Adipocyte (in vitro differentiated cells): ENCODE data around the gene NBAS.
A peak's percentile ranks its signal among the peaks of the same experiment; 100 is the strongest.
"Not testable (repeated sequence)": the region's sequence is repeated elsewhere in the genome, so short reads cannot be mapped to it uniquely, and the experiment has no call there.

Experiments
- DNase-seq: peaks from one replicate; pipeline ENCODE4 v3.0.0-alpha.2; 2015; ENCODE audit warnings: low read depth
- H3K27me3 ChIP-seq: replicated peaks from 2 replicates; pipeline ENCODE4 v1.7.0; 2013; ENCODE audit warnings: mild to moderate bottlenecking, low read length, moderate library complexity; ENCODE audit not compliant: control insufficient read depth, insufficient read depth
- H3K36me3 ChIP-seq: 2 replicates; pipeline ENCODE4 v1.7.0; 2013; ENCODE audit warnings: low read length, mild to moderate bottlenecking, moderate library complexity; ENCODE audit not compliant: control insufficient read depth, insufficient read depth, severe bottlenecking
- H3K4me1 ChIP-seq: 2 replicates; pipeline ENCODE4 v1.7.0; 2013; ENCODE audit warnings: mild to moderate bottlenecking, low read length, moderate library complexity; ENCODE audit not compliant: control insufficient read depth, insufficient read depth
- H3K4me3 ChIP-seq: 2 replicates; pipeline ENCODE4 v1.7.0; 2013; ENCODE audit warnings: mild to moderate bottlenecking, low read length, moderate library complexity
- H3K9ac ChIP-seq: 2 replicates; pipeline ENCODE4 v1.7.0; 2013; ENCODE audit warnings: mild to moderate bottlenecking, low read length, moderate library complexity
- H3K9me3 ChIP-seq: 2 replicates; pipeline ENCODE4 v1.7.0; 2013; ENCODE audit warnings: mild to moderate bottlenecking, low read length, moderate library complexity; ENCODE audit not compliant: control insufficient read depth

NBAS gene

GRCh38 chr2:15555760-15556193 lies 5.4 kb downstream of the NBAS start:
- DNase-seq, result no peak
- Histone ChIP-seq H3K9ac (no peak overlapping the region), H3K4me1 (peaks cover 10% of the 10 kb centered on the region), H3K9me3 (no peaks in the 10 kb centered on the region), H3K4me3 (no peak overlapping the region), H3K27me3 (no peaks in the 10 kb centered on the region), H3K36me3 (peaks cover 38% of the 10 kb centered on the region)

GRCh38 chr2:15554525-15555218 lies 6.5 kb downstream of the NBAS start:
- Histone ChIP-seq H3K4me1 (peaks cover 7% of the 10 kb centered on the region), H3K36me3 (peaks cover 44% of the 10 kb centered on the region), H3K9ac (no peak overlapping the region), H3K27me3 (no peaks in the 10 kb centered on the region), H3K9me3 (no peaks in the 10 kb centered on the region), H3K4me3 (no peak overlapping the region)
- DNase-seq, result peak; percentile 70

DNA sequence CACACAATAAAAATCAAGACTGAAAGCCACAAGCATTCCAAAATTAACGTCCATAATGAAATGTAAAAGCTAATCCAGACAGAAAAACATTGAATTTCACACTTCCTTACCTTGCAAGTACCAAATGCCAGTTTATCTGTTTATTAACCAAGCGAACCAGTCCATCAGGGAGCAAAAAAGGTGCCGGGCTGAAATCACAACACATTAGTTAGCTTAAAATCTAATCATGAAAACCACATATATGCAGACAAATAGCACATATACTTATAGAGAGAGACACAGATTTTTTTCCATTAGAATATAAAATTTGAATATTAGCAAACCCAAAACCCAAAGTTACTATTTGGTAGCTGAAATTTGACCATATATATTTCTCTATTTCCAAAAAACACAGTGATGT lies 7.2 kb downstream of the NBAS start:
- peaks cover 48% of the 10 kb centered on the region for H3K36me3 ChIP-seq
- no peaks in the 10 kb centered on the region for H3K27me3 ChIP-seq
- H3K9me3 ChIP-seq, result no peaks in the 10 kb centered on the region
- no peak for DNase-seq
- H3K4me3 ChIP-seq, result no peak overlapping the region
- H3K9ac ChIP-seq, result no peak overlapping the region
- H3K4me1 ChIP-seq, result peaks cover under 1% of the 10 kb centered on the region

GRCh38 chr2:15553519-15553918 lies 7.6 kb downstream of the NBAS start:
- H3K9me3 ChIP-seq, result no peaks in the 10 kb centered on the region
- H3K36me3 ChIP-seq, result peaks cover 53% of the 10 kb centered on the region
- DNase-seq, result no peak
- H3K4me1 ChIP-seq, result no peaks in the 10 kb centered on the region
- H3K27me3 ChIP-seq, result no peaks in the 10 kb centered on the region
- no peak overlapping the region for H3K4me3 ChIP-seq
- no peak overlapping the region for H3K9ac ChIP-seq

DNA sequence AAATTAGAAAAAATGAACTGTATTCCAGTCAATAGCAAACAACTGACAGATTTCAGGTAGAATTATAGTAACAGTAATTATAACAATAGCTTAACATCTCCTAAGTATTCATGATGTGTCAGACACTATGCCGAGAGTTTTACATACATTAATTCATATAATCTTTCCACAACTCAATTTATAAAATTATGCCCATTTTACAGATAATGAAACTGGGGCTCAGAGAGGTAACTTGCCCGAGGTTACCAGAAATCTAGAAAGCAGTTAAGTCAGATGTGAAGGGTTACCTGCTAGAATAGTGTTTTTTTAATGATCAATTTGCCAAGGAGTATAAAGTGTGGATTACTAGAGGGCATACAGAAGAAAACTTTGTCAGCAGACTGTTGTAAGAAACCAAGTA lies 12.2 kb downstream of the NBAS start:
- H3K4me1 ChIP-seq, result peaks cover 11% of the 10 kb centered on the region
- H3K27me3 ChIP-seq, result no peaks in the 10 kb centered on the region
- H3K9ac ChIP-seq, result no peak overlapping the region
- DNase-seq, result no peak
- peaks cover 44% of the 10 kb centered on the region for H3K36me3 ChIP-seq
- H3K9me3 ChIP-seq, result no peaks in the 10 kb centered on the region
- no peak overlapping the region for H3K4me3 ChIP-seq

- H3K9me3 ChIP-seq, result no peaks in the 10 kb centered on the region
- peaks cover 34% of the 10 kb centered on the region for H3K36me3 ChIP-seq
- no peak for DNase-seq
- H3K4me1 ChIP-seq, result peaks cover 11% of the 10 kb centered on the region
- H3K4me3 ChIP-seq, result no peak overlapping the region
- H3K9ac ChIP-seq, result no peak overlapping the region
- no peaks in the 10 kb centered on the region for H3K27me3 ChIP-seq
Measured at GRCh38 chr2:15547115-15547876, 13.8 kb downstream of the NBAS start.

DNA sequence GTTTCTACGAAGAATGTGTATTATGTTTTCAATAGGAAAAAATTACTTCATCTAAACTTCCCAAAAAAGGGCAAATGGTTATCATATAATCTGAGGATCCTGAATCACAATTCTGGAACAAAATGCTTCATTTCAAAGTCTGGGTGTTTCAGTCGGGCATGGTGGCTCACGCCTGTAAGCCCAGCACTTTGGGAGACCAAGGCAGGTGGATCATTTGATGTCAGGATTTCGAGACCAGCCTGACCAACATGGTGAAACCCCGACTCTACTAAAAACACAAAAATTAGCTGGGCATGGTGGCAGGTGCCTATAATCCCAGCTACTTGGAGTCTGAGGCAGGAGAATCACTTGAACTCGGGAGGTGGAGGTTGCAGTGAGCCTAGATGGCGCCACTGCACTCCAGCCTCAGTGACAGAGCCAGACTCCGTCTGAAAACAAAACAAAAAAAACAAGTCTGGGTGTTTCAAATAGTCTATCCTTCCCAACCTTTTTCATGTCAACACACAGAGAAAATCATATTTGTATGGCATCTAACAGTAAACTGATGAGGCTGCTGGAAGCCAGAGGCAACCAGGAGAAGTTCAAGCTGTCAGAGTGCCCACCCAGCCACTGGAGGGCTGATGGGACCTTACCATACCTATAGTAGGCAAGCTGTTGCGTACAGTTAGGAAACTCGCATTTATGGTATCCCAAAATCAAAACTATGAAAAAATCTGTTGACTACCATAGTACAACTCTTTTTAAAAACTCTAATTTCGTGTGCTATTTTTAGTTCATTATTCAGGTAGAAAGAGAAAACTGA lies 14.6 kb downstream of the NBAS start:
- no peaks in the 10 kb centered on the region for H3K9me3 ChIP-seq
- no peak overlapping the region for H3K4me3 ChIP-seq
- H3K4me1 ChIP-seq, result peaks cover 11% of the 10 kb centered on the region
- no peak overlapping the region for H3K9ac ChIP-seq
- DNase-seq, result no peak
- H3K27me3 ChIP-seq, result no peaks in the 10 kb centered on the region
- H3K36me3 ChIP-seq, result peaks cover 27% of the 10 kb centered on the region

DNA sequence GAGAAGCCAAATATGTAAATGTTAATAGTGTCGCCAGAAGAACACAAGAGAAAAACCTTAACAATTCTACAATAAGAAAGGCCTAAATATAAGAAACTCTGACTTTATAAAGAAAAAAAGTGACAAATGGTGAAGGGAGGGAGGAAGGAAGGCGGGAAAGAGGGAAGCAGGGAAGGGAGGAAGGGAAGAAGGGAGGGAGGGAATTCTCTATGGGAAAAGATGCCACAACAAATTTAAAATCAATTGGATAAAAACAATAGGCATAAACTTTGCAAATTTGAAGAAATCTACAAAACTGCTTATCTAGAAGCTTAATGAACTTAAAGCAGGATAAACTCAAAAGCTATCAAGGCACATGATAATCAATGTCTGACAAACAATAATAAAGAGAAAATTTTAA lies 16.9 kb downstream of the NBAS start:
- Histone ChIP-seq H3K9me3 (no peaks in the 10 kb centered on the region), H3K4me3 (no peak overlapping the region), H3K27me3 (no peaks in the 10 kb centered on the region), H3K9ac (no peak overlapping the region), H3K36me3 (peaks cover 25% of the 10 kb centered on the region), H3K4me1 (peaks cover 11% of the 10 kb centered on the region)
- no peak for DNase-seq

- Histone ChIP-seq H3K9ac (no peak overlapping the region), H3K9me3 (no peaks in the 10 kb centered on the region), H3K27me3 (no peaks in the 10 kb centered on the region), H3K36me3 (peaks cover 24% of the 10 kb centered on the region), H3K4me3 (no peak overlapping the region), H3K4me1 (peaks cover 11% of the 10 kb centered on the region)
- no peak for DNase-seq
Measured at GRCh38 chr2:15543541-15543940, 17.6 kb downstream of the NBAS start.

- no peak for DNase-seq
- H3K27me3 ChIP-seq, result no peaks in the 10 kb centered on the region
- H3K4me1 ChIP-seq, result peaks cover 11% of the 10 kb centered on the region
- no peaks in the 10 kb centered on the region for H3K9me3 ChIP-seq
- H3K9ac ChIP-seq, result no peak overlapping the region
- H3K36me3 ChIP-seq, result peaks cover 25% of the 10 kb centered on the region
- H3K4me3 ChIP-seq, result no peak overlapping the region
Measured at GRCh38 chr2:15543053-15543452, 18.1 kb downstream of the NBAS start.

DNA sequence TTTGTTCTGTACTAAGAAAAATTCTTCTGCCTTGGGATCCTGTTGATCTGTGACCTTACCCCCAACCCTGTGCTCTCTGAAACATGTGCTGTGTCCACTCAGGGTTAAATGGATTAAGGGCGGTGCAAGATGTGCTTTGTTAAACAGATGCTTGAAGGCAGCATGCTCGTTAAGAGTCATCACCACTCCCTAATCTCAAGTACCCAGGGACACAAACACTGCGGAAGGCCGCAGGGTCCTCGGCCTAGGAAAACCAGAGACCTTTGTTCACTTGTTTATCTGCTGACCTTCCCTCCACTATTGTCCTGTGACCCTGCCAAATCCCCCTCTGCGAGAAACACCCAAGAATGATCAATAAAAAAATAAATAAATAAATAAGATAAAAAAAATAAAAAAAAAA lies 18.9 kb downstream of the NBAS start:
- H3K4me3 ChIP-seq, DNase-seq, H3K9me3 ChIP-seq, H3K27me3 ChIP-seq, H3K9ac ChIP-seq, H3K4me1 ChIP-seq: not testable (repeated sequence)
- peaks cover 26% of the 10 kb centered on the region for H3K36me3 ChIP-seq
